NCI-H2171 treated with DMSO at 0.1 percent for 48 hours (cell line): ENCODE results near the gene MSH6.
"Not testable (repeated sequence)": the region's sequence is repeated elsewhere in the genome, so short reads cannot be mapped to it uniquely, and the experiment has no call there.

Experiments
- DNase-seq: peaks from one replicate; lab custom pipeline; 2025; lab: John Stamatoyannopoulos, UW

The MSH6 gene

GRCh38 chr2:47844162-47844561, 61.2 kb downstream of the MSH6 start:
- no peak for DNase-seq

GRCh38 chr2:47849368-47849767, 66.4 kb downstream of the MSH6 start:
- DNase-seq: no peak

GRCh38 chr2:47850198-47850597, 67.3 kb downstream of the MSH6 start:
- DNase-seq: no peak

- not testable (repeated sequence) for DNase-seq
These were observed 70.3 kb downstream of the MSH6 start for GRCh38 chr2:47853067-47853777.
